ENCODE data around the gene ATP6V0B.
A peak's percentile ranks its signal among the peaks of the same experiment; 100 is the strongest.

ATP6V0B gene

DNA sequence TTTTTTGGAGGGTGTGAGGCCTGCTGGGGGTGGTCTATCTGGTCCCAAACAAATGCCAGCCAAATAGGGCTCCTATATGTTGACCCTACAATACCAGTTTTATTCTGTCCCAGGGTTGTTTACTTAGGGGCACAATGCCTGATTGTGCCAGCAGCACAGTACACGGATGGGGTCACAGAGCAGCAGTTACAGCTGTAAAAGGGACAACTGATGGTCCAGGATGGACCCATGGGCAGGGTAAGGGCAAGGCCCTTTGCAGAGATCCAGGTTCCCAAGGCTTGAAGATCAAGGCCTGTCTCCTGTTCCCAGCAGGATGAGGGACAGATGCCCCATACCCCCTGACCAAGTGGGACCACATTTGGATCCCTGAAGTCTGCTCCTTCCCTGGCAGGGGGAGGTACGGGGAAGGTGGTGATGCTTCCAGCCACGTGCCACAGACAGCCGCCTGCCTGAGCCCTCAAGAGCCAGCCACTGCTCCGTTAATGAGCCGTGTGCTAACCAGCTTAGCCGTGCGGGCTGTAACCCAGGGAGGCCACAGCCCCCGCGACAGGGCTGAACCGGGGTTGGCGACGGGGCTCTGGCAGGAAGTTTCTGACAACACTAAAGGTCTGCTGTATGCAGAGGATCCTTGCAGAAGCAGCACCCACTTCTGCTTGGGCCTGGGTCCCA is 38.3 kb downstream of the ATP6V0B start:
- DNase-seq, result peak; percentile 19

DNA sequence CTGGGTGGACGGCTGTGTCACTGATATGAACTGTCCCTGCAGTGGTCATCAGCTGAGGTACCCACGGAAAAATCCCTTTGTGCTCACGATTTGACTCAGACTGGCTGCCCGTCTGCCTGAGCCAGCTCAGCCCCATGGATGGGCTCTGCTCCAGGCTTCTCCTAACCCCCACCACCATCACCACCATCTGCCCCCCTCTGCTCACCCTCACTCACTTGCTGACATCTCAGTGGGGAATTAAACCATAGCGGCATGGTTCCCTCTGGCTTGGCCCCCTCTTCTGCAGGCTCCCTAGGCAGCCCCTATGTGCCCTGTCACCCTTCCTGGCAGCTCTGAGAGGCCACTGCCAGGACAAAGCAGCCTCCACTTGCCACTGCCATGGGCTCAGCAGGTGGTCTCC is 39.2 kb downstream of the ATP6V0B start:
- DNase-seq, result peak; percentile 17

DNA sequence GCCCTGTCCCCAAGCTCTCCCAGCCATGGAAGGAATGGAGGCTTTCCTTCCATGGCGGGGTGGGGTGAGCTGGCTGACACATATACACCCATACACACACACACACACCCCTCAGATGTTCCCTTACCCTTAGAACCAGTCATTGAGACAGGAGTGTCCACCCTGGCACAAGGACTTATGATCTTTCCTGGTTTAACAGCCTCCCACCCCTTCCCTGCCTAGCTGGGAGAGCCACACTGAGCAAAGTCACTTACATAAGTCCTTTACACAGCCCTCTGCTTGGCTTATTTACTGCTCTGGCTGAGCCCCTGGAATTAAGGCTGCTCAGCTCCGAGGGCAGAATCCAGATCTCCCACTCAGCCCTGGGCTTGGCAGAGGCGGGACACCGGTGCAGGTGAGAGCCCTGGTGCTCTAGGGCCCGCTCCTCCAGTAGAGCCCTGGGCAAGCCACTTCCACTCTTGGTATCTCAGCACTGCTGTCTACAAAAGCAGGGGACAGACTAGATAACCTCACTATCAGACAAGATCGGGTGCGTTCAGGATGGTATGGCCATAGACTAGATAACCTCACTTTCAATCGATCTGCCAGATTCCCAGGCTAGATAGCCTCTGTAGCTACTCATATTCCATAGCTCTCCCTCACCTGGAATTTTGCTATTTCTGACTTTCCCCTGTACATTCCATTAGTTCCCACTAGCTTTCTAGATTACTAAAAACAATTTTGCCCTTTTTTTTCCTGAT is 39.8 kb downstream of the ATP6V0B start:
- no peak for DNase-seq

DNA sequence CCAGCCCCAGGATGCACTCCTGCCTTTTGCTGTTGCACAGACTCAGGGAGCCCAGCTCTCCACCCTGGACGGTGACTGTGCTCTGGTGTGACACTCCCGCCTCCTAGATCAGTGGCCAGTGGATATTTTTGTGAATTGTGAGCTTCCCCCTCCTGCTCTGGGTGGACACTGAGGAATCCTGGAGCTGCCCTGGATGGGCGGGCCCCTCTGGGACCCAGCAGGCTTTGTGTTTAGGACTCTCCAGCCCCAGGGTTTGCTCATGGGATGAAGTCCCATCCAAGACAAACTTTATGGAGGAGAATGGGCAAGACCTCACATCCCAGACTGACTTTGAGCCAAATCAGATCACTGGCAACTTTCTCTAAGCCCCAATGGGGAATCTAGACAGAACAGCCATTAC is 40.4 kb downstream of the ATP6V0B start:
- DNase-seq, result no peak

DNA sequence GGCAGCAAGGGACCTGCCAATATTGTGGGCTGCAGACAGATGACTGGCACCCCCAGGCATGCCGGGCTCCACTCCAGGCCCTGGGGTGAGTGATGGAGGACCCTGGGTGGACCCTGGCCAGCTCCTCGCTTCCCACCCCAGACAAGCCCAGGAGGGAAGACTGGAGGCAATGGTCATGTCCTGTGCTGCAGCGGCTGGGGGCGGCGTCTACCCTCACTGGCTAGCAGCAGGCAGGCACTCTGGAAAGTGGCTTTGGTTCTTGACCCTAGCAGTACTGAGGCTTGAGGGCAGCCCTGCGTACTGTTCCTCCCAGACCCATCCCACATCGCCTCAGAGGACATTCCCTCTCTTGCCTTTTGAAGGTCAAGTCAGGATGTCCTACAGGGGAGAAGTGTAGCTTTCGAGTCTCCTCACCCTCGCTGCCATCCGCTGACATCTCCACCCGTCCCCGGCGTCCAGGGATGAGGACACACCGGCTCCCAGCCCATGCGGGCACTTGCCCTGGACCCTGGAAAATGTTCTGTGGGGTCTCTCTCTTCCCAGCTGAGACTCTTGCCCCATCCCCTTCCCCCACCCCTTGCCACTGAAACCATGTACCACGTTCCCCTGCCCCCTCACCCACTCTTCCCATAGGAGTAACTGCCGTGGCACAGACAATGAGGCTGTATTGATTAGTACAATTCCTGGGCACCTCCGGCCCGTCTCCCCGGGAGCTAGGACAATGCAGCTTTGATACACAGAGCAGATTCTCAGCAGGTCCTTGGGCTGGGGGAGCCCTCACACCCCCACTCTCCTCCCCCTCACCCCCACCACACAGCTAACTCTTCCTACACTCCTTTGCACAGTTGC is 41.5 kb downstream of the ATP6V0B start:
- DNase-seq, result no peak

DNA sequence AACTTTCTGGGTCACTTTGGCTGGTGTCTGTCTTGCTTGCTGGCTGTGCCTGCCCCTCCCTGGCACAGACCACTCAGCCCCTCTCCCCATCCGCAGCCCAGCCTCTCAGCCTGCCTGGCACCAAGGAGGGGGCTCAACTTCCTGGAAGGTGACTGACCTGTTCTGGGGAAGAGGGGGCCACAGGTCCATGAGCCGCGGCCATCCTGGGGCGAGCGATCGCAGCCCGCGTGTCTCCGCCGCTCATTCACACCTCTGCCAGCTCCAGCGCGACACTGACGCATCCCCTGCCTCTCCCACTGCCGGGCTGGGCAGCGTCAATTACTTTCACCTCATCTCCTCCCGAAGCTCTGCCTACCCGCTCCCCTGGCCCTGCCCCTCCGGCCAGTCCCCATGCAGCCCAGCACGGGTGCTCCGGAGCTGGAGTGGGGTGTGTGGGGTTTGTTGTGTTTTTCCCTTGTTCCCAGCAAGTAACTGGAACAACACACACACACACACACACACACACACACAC is 42.2 kb downstream of the ATP6V0B start:
- no peak for DNase-seq

DNA sequence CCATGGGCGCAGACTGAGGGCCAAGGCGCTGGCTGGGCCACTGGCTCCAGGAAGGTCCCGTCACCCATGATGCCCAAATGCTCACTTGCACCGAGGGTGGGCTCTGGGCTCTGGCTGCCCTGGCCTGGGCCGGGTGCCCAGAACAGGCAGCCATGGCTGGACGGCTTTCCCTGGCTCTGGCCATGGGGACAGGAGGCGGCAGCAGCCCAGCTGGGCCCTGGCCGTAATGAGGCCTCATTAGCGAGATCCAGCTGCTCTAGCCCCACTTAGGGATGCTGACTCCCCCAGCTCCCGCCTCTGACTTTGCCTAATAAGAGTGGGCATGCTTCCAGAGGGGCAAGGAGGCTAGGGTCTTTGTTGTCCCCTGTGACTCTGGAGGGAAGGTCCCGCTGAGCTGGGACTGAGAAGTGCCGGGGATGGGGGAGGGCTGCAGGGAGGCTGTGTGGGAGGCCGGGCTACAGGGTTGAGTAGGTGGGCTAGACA is 44.7 kb downstream of the ATP6V0B start:
- no peak for DNase-seq

DNA sequence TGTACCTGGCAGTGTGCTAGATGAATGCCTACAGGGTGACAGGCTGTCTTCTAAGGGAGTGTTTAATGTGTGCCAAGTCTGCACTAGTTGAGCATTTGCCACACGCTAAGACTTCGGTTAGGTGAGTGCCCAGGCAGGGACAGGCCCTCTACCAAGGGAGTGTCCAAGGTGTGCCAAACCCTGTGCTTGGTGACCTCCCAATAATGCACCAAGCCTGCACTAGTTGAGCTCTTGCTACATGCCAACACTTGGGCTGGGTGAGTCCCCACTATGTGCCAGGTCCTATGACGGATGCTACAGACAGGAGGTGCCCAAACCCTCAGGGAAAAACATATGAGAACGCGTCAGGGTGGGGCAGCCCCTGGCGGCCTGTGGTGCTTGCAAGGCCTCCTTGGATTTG is 45.7 kb downstream of the ATP6V0B start:
- DNase-seq, result no peak

DNA sequence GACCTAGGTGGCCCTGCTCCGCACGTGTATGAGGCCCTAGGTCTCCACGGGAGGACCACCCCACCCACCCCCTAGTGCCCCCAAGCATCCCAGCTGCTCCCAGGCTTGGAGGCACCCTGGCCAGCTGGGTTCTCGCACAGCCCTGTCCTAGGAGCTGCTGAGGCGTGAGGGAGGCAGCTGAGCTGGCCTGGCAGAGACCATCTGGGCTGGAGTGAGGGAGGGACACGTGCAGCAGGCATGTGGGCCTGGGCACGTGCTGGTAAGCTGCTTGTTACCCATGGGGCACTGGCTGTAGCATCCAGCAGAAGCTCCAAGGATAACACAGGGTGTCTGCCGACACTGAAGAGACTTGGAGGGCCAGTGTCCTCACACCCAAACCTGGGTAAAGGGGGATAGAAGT is 46.4 kb downstream of the ATP6V0B start:
- no peak for DNase-seq

DNA sequence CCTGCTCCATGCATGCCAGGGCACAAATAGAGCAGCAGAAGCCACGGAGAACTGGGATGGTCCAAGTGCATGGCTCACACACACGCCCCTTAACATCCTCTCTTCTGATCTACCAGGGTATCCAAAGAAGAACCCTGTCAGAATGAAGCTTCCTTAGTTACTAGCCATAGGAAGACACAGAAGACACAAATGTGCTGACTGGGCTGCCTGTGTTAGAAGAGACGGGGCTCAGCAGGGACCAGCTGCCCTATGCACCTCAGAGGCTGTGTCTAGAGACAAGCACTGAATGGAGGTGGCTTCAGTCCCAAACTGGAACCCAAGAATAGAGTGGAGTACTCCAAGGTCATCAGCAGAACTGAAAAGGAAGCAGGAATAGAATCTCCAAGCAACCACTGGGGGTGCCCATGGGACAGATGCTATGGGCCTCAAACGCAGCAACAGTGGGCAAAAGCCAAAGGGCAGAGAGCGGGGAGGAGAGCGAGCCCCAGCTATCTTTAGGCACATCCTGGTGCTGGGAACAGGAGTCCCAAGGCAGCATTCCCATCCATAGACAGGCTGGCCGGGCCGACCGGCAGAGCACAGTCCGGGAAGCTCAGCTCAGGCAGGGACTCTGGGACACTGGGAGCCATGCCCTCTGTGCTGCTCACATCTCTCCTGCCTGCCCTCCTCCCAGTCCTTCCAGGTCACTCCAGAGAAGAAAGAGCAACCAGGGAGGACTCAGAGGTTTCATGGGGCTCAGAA is 47.0 kb downstream of the ATP6V0B start:
- no peak for DNase-seq

DNA sequence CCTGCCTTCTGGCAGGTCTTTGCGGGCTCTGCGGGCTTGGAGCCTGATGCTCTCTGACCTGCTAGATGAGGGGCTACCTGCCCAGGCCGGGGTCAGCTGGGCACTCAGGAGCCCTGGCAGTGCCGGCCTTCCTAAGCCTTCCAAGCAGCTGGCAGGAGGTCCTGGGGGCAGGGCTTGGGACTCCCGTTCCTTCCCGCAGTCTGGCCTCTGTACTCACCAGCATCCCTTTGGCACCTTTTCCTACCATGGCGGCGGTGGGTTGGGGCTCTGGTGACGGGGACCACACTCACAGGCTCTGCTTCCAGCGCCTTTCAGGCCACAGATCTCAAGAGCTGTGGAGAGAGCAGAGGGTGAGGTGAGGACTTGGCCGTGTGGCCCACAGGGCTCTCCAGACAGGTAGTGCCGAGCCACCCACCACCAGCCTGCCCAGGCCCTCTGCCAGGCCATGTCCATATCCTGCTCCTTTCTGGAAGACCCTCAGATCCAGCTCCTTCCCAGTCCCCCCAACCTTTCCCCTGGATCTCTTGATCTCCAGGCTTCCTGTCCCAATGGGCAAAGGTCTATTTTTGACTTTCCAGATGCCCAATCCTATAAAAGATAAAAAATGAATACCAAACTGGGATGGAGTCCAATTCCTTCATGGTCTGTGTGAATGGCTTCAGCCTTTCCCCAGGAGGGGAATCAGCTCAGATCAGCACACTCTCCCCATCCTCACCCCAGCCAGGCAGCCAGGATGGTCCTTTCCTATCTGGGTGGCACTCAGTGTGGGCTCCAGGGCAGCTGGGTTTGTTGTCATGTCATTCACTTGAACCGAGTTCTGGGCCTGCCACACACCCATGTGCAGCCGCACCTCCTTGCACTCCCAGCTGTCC is 49.5 kb downstream of the ATP6V0B start:
- no peak for DNase-seq

DNA sequence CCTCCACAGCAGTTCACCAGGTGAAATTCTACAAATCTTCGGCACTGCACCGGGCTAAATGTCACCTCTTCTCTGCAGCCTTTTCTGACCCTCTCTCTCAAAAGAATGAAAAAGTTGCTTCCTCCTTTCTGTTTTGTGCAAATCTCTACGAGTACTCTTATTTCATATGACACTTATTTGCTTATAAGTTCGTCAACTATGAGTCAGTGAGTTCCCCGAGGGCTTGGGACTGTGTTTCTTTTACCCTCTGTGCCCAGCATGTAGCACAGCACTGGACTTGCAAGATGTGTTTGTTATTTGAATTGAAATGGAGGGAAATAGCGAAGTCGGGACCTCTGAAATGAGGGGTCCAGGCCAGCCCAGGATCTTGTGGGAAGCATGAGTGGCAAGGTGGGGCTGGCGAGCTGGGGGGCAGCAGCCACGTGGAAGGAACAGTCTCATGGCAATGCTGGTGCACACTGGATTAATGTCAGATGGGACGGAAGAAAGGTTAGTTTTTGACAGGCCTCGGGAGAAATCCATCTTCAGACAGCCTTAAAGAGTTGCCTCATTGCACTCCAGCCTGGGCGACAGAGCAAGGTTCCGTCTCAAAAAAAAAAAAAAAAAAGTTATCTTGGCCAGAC is 50.3 kb downstream of the ATP6V0B start:
- DNase-seq, result no peak

DNA sequence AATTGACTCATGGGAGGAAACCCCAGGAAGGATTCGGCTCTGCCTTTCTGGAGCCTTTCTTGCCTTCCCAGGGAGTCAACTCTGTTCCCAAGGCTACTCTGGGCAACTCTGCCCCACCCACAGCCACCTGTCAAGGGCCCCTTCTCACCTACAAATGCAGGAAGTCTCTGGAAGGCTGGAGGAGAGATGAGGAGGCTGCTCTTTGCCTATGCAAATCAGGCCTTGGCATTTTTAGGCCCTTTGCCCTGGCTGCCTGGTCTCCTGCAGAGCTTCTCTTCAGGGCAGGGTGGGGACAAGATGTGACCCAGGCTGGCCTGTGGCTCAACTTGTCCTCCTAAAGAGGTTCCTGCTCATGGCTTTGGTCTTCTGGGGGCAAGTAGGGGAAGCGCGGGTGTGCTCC is 51.1 kb downstream of the ATP6V0B start:
- DNase-seq, result no peak

DNA sequence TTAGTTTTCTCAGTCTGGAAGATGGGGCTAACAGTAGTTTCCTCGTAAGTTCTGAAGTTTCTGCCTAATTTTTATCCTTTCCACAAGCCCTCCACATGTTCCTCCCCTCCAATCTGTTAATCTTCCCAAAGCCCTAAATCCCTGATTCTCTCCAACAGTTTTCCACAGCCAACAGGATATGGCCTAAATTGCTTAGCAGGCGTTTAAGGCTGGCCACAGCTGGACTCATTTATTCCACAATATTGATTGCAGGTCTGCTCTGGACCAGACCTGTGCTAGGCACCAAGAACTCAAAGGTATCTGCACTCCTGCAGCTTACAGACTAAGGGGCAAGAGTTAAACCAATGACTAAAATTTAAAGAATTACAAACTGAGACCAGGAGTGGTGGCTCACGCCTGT is 52.6 kb downstream of the ATP6V0B start:
- DNase-seq, result no peak

Data from NCI-H1694 treated with DMSO at 0.1 percent for 48 hours (cell line).